GM18517 (cell line): ENCODE measurements around the gene HTT.
"Not testable (repeated sequence)": the region's sequence is repeated elsewhere in the genome, so short reads cannot be mapped to it uniquely, and the experiment has no call there.

Experiments used
- ATAC-seq: cut with Tn5 transposase; IDR thresholded peaks from one replicate; pipeline ENCODE4 v1.9.1; 2021; ENCODE audit warnings: mild to moderate bottlenecking, moderate library complexity; ENCODE audit not compliant: unreplicated experiment

HTT gene

DNA sequence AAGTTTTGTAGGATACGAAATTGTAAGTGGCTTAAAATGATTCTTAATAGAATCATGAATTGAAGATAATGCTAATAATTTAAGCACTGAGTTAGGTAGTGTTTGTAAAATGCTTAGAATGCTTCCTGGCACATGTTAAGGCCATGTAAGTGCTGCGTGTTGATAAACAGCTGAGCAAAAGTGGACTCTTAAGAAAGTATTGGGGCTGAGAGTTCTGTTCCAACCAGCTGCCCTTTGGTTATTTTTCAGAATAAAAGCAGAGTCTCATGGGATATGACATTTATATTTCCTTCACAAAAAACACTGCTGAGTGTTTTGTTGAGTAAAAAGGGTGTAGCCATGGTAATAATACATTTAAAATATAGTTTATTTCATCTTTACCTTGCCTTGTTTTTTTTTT lies 42.5 kb downstream of the HTT start:
- no peak for ATAC-seq

DNA sequence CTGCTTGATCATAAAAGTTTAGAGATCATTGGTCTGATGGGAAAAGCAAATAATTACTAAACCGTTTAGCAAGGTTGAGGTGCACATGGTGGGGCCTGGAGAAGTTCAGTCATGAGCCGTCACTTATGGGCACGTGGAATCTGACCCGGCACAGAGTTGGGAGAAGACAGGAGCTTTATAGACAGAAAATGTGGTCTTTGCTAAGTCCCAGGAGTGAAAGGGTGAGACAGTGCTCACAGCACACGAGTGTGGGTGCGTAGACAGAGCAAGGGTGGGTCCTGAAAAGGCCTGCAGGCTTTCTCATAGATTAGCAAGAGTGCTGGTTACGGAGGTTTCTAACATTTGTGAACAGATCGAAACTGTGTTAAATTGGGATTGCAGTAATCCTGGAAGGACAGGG lies 43.8 kb downstream of the HTT start:
- no peak for ATAC-seq

DNA sequence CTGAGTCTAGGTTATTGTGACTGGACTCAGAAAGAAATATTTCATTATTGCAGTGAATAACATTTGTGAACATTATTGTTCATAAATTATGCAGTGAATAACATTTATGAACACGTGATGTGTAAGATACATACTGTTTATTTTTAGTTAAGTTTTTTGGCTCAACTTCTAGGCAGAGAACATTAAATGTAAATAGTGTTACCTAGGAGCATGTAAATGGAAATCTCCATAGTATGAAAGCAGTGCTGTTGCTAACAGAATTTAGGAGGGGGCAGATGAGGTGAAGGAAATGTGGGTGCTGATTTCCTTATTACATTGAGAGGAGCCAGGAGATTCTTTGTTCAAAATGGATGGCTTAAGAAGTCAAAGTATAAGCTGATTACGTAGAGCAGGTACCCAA lies 45.0 kb downstream of the HTT start:
- no peak for ATAC-seq

DNA sequence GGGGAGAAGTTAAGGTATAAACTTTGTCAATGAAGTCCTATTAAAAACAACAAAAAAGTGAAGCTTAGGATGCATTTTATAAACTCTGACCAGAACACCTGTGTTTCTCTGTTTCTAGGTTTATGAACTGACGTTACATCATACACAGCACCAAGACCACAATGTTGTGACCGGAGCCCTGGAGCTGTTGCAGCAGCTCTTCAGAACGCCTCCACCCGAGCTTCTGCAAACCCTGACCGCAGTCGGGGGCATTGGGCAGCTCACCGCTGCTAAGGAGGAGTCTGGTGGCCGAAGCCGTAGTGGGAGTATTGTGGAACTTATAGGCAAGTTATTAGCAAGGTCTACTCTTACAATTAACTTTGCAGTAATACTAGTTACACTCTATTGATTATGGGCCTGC lies 46.6 kb downstream of the HTT start:
- ATAC-seq = no peak

DNA sequence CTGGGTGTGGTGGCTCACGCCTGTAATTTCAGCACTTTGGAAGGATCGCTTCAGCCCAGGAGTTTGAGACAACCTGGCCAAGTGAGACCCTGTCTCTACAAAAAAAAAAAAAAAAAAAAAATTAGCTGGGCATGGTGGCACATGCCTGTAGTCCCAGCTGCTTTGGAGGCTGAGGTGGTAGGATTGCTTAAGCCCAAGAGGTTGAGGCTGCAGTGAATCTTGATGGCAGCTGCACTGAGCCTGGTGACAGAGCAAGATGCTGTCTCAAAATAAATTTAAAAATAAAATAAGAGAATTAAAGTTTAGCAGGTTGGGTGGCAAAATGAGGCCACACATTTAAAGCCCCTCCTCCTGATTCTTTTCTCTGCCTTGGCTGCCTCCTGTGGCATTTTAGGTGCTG lies 47.1 kb downstream of the HTT start:
- ATAC-seq = no peak

DNA sequence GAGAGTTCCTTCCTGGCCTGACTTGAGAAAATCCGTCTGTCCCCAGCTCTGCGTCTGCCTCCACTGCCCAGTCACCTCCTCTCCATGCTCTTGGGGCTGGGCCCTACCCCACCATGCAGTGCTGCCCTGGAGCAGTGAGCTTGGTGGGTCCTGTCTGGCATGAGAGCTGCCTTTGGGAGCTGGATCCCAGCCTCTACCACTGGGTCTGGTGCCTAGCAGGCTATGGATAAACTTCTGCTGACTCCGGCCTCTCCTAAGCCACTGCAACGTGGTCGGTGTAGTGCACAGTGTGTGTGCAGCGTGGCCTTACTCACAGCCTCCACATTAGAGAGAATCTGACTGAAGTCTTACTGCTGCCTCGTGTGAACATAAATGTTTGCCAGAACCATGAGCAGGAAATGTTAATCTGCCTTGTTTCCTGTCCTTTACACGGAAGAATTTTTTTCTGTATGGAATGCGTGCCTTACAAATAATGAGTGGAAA lies 47.6 kb downstream of the HTT start:
- no peak for ATAC-seq

DNA sequence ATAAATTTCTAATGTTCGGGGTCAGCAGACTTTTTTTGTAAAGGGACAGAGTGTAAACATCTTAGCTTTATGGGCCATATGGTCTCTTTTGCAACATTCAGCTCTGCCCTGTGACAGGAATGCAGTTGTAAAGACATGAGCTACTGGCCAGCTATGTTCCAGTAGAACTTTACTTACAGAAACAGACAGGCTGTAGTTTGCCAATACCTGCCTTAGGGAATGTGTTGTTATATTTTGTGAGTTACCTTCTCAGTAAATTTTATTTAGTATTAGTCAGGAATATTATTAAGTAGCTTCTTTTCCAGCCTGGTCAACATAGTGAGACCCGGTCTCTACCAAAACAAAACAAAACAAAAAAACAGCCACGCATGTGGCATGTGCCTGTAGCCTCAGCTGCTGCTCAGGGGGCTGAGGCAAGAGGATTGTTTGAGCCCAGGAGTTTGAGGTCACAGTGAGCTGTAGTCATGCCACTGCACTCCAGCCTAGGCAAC lies 48.7 kb downstream of the HTT start:
- no peak for ATAC-seq

DNA sequence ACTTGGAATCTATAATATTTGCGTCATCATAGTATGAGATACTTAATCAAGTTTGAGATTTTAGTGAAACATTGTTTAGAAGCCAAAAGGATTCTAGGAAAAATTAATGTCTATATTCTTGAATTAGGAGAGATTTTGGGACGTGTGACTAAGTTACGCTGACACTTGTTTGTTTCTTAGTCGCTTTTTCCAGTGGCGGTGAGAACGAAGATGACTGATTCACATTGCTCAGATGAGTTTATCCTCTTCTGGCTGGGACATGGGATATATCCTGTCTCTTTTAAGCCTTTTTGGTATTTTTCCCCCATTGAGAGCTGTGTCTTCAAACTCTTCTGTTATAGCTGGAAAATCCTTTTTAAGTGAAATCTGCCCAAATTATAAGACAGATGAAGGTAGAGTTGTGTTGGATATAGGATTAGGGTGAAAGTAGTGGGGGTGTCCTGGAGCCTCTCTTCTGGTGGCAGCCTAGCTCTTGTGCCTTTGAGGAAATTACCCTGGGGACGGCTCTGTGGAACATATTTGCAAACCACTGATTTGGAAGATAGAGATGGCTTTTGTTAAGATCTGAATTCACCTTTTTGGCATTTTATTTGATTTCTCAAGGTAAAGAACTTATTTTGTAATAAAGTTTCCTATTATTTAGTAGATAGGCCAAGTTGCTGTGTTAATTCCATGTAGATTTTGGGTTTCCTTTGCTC lies 49.7 kb downstream of the HTT start:
- no peak for ATAC-seq

DNA sequence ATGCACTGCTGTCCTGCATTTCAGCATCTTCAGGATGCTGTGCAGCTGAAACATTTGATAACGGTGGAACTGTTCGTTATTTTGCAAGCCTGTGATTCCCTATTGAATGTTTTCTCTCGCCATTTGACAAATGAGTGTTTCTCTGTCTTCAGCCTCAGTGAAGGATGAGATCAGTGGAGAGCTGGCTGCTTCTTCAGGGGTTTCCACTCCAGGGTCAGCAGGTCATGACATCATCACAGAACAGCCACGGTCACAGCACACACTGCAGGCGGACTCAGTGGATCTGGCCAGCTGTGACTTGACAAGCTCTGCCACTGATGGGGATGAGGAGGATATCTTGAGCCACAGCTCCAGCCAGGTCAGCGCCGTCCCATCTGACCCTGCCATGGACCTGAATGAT lies 52.6 kb downstream of the HTT start:
- ATAC-seq = no peak

DNA sequence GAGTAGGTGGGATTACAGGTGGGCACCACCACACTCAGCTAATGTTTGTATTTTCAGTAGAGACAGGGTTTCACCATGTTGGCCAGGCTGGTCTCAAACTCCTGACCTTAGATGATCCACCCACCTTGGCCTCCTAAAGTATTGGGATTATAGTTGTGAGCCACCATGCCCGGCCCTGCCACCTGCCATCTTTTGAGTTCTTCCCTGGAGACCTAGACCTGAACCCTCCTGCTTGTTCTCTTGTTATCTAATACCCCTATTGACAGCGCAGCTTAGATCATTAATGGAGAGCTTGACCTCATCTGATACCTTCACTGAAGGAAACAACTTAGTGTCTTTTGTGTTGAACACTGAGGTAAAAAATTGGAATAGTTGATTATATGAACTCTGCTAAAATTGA lies 53.6 kb downstream of the HTT start:
- no peak for ATAC-seq

DNA sequence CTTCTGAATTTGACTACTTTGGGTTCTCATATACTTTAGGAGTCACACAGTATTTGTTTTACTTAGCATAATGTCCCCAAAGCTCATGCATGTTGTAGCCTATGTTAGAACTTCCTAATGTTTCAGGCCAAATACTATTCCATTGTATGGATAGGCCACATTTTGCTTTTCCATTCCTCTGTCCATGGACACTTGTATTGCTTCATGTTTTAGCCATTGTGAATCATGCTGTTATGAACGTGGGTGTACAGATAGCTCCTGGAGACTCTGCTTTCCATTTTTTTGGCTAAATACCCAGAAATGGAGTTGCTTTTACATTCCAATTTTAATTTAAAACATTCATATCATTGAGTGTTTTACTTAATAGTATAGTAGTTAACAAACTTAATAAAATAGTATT lies 54.5 kb downstream of the HTT start:
- no peak for ATAC-seq

DNA sequence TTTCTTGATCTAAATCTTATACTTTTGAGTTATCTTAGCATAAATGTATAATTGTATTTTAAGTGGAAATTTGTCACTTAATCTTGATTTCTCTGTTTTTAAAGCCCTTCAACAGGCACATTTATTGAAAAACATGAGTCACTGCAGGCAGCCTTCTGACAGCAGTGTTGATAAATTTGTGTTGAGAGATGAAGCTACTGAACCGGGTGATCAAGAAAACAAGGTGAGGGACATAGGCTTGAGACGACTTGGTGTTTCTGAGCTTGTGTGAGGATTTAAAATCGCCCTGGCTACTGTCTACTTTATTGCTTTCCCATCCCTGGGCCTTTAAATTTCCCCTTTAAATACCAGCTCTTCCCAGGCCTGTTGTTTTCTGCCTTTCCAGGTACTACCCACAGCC lies 55.7 kb downstream of the HTT start:
- ATAC-seq = no peak

DNA sequence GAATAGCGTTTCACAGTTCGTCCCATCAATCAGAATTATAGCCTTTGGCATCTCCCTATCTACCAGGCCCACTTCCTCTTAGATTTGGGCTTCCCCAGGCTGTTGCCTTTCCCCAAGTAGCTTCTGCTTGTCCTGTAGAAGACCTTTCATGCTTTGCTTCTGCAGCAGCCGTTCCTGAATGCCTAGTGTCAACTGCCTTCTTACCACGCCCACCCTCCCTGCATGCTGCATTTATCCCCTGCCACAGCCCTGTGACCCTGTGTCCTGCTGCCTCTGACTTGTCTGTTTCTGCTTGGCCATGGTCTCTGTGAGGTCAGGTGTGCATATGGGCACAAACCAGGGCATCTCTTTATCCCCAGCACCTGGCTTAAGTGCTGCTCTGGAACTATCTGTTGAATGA lies 56.3 kb downstream of the HTT start:
- no peak for ATAC-seq

DNA sequence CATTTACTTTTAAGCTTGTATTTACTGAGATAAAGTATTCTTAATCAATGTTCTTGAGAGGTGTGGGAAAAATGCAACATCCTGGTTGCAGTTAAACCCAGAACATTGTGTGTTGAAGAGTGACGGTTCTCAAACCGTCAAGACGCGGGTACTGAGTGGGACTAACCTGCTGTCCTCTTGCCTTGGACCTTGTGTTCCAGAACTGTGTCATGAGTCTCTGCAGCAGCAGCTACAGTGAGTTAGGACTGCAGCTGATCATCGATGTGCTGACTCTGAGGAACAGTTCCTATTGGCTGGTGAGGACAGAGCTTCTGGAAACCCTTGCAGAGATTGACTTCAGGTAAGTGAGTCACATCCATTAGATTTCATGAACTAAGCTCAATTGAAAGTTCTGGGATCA lies 59.7 kb downstream of the HTT start:
- no peak for ATAC-seq

DNA sequence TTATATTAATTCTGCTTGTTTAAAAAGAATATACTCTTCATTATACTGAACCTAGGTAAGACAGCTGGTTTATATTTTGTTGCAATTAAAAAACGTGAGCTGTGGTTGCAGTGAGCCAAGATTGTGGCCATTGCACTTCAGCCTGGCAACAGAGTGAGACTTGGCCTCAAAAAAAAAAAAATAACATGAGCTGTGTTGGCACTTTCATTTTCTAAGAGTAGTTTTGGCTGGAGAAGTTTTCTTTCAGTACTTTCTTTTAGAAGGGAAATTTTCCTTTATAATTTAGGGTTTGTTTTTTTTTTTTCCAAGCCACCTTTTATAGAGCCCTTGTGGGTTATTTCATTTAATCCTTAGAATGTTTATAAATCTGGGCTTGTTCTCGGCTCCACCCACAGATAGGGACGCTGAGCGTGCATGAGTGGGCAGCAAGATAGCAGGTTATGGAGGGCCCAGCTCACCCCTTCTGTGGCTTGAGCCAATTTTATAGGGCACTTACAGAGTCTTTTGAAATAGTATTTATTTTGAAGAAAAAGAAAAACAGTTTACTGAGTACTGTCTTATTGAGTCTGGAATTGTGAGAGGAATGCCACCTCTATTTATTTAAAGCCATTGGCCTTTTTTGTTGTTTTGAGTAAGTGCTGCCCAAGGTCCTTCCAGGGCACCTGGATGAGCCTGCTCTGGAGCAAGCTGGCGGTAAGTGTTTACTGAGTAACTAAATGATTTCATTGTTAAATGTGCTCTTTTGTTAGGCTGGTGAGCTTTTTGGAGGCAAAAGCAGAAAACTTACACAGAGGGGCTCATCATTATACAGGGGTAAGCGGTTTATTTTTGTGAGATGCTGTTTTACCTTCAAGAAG lies 60.9 kb downstream of the HTT start:
- no peak for ATAC-seq

DNA sequence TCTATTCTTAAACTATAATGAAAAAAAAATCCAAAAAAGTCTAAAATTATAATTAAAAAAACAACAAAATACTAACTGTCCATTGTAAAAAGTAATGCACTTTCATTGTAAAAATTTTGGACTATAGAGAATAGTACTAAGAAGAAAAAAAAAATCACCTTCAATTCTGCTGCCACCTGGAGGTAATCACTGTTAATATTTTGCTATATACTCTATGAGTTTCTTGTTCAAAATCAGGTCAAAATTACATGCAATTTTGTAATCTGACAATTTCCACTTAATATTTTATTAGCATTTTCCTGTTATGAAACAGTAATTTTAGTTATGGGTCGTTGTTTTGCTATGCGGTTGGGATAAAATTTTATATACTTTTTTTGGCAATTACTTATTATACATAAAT lies 62.0 kb downstream of the HTT start:
- no peak for ATAC-seq

DNA sequence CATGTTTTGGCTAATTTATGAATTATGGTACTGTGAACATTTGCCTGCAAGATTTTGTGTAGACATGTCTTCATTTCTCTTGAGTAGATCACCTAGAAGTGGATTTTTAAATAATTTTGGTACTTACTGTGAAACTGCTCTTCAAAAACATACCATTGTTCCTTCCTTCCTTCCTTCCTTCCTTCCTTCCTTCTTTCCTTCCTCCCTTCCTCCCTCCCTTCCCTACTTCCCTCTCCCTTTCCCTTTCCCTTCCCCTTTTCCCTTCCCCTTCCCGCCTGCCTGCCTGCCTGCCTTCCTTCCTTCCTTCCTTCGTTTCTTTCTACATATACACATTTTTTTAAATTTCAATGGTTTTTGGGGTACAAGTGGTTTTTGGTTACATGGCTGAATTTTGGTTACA lies 63.4 kb downstream of the HTT start:
- ATAC-seq = no peak

DNA sequence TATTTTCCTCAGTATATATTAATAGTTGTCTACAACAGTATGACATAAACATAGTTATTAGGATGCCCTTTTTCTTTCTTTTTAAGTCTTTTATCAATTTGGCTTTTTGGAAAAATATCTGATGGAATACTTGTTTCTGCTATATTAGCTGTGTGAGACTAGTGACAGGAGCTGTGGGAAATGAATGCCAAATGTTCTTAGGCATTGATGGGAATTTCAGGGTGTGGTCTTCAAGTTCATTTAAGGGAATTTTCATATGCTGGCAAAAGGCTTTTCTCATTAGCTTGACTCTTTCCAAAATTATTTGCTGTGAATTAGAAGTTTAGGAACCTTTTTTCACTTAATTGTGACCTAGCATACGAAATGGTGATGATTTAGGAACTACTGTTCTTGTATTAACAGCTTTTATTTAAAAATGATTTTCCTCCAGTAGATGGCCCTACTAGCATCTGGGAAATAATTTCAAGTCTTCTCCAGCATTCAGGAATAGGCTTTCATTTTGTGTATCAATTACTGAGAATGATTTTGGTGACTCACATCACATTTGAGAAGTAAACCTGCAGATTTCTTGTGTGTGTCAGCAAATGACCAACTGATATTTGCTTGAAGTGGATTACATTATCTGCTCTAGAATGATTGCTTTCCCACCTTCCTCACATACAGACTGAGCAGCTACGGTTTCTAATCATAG lies 70.9 kb downstream of the HTT start:
- ATAC-seq = no peak

DNA sequence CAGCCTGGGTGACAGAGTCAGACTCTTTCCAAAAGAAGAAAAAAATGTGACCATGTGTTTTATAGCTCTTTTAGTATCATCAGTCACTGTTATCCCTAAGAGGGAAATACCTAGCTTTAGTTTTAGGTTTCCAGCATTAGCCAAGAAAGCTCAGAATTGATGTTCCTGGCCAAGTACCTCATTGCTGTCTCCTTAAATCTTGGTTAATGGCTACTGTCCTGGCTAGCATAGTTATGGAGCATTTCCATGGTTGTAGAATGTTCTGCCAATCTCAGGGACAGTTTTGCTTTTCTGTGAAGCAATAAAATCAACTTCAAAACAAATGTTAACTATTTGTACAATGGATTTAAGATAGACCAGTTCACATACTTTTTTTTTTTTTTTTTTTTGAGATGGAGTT lies 74.4 kb downstream of the HTT start:
- ATAC-seq = no peak

DNA sequence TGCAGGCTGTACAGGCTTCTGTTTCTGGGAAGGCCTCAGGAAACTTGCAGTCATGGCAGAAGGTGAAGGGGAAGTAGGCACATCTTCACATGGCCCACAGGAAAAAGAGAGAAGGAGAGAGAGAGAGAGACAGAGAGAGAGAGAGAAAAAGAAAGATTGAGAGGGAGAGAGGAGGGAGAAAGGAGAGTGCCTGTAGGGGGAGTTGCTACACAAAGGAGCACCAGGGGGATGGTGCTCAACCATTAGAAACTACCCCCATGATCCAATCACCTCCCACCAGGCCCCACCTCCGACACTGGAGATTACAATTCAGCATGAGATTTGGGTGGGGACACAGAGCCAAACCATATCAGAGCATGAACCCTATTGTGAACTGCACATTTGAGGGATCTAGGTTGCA lies 76.8 kb downstream of the HTT start:
- not testable (repeated sequence) for ATAC-seq

DNA sequence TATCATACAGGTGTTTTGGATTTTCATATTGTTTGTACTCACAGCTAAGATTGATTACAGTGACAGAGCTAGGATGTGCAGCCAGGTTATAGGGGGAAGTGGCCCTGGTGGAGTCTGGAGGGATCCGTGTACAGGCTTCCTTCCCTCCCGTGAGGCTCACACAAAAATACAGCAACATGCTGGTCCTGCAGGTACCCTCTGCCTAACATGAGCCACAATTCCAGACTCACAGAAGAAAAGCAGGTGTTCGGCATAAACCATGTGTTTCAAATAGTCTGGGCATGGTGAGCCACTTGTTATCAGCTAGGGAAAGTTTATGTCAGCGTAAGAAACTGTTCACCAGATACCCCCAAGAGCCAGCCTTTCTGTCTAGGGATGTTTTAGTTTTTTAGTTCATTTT lies 82.9 kb downstream of the HTT start:
- ATAC-seq = no peak

DNA sequence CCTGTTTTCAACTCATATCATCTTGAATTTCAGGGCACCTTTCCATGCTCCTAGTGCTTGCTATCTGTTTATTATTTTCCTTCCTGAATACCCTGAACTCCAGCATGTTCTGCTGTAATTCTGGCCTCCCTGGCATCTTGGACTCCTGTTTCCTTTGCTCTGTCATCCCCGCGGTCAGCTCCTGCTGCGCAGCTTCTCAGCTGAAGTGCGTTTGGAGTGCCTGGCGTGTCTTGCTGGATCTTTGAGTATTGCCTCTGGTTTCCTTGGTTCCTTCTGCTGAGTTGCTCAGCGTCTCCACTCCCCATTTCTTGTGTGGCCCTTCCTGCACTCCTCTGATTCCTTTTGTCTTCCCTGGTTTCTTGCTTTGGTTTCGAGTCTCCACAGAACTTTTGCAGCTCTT lies 84.4 kb downstream of the HTT start:
- no peak for ATAC-seq
